HL-60 (cell line): ENCODE measurements around the gene NFASC.

ENCODE experiments used
- DNase-seq, 2 experiments: peaks; one replicate each; pipeline ENCODE4 v3.0.0-alpha.2; 2010 to 2020; ENCODE audit warnings: low read depth in 1 of 2, low spot score in 1 of 2
- H3K27ac ChIP-seq: fragments of 250-450 bp; sonication (Bioruptor Pico); replicated peaks from 2 replicates; pipeline ENCODE4 v1.5.1; 2020; ENCODE audit warnings: mild to moderate bottlenecking, moderate library complexity
- H3K27me3 ChIP-seq: fragments of 250-450 bp; sonication (Bioruptor Pico); 2 replicates; pipeline ENCODE4 v1.5.1; 2021; ENCODE audit warnings: mild to moderate bottlenecking, moderate library complexity; ENCODE audit not compliant: insufficient read depth, poor library complexity, severe bottlenecking
- H3K4me3 ChIP-seq: replicated peaks from 2 replicates; pipeline ENCODE4 v1.5.1; 2011; ENCODE audit warnings: mild to moderate bottlenecking, control low read depth, low read length; ENCODE audit not compliant: insufficient read depth
- CTCF ChIP-seq: IDR thresholded peaks from one replicate; pipeline ENCODE4 v1.5.1; 2011; ENCODE audit warnings: low read length, control low read depth, inconsistent platforms; ENCODE audit not compliant: insufficient read depth
- GABPA ChIP-seq: IDR thresholded peaks from 2 replicates; pipeline ENCODE4 v1.6.1; 2012; ENCODE audit warnings: low read depth
- POLR2AphosphoS5 ChIP-seq: IDR thresholded peaks from 2 replicates; pipeline ENCODE4 v1.6.1; 2012; ENCODE audit warnings: low read depth
- REST ChIP-seq: IDR thresholded peaks from 2 replicates; pipeline ENCODE4 v1.6.1; 2012; ENCODE audit warnings: low read depth; ENCODE audit not compliant: insufficient replicate concordance
- SPI1 ChIP-seq: IDR thresholded peaks from 2 replicates; pipeline ENCODE4 v1.6.1; 2012; ENCODE audit warnings: low read depth, mild to moderate bottlenecking, borderline replicate concordance

Gene NFASC

GRCh38 chr1:204970937-204971336, 100.3 kb downstream of the NFASC start:
- peak; percentile 34 to 68 for DNase-seq
- Histone ChIP-seq H3K27me3 (peaks cover under 1% of the 10 kb centered on the region), H3K4me3 (no peak overlapping the region), H3K27ac (peak overlapping the region; percentile 61)
- TF ChIP-seq REST = no peak
- no peak for TF ChIP-seq POLR2AphosphoS5
- TF ChIP-seq SPI1 = peak; percentile 43; the same call in 1 of the 2 replicates
- no peak for TF ChIP-seq GABPA
- TF ChIP-seq CTCF = no peak

- H3K27me3 ChIP-seq = no peaks in the 10 kb centered on the region
- H3K27ac ChIP-seq = peak overlapping the region; percentile 61
- TF ChIP-seq SPI1 = no peak
- TF ChIP-seq REST = no peak
- TF ChIP-seq POLR2AphosphoS5 = no peak
- TF ChIP-seq CTCF = no peak
- no peak for TF ChIP-seq GABPA
- DNase-seq = peak; percentile 36 to 37
- H3K4me3 ChIP-seq = no peak overlapping the region
Observed at GRCh38 chr1:204971517-204972336, 101.1 kb downstream of the NFASC start.

GRCh38 chr1:204972426-204972825, 101.8 kb downstream of the NFASC start:
- no peak overlapping the region for H3K27ac ChIP-seq
- no peak for DNase-seq
- H3K4me3 ChIP-seq = no peak overlapping the region
- TF ChIP-seq POLR2AphosphoS5 = no peak
- no peak for TF ChIP-seq SPI1
- TF ChIP-seq GABPA = no peak
- H3K27me3 ChIP-seq = no peaks in the 10 kb centered on the region

GRCh38 chr1:204973449-204973848, 102.8 kb downstream of the NFASC start:
- no peak for TF ChIP-seq SPI1
- TF ChIP-seq GABPA = no peak
- no peak for TF ChIP-seq CTCF
- no peak for TF ChIP-seq REST
- TF ChIP-seq POLR2AphosphoS5 = no peak
- Histone ChIP-seq H3K27me3 (no peaks in the 10 kb centered on the region), H3K4me3 (no peak overlapping the region), H3K27ac (no peak overlapping the region)
- no peak for DNase-seq
